Glomerular visceral epithelial cell (primary cell): ENCODE results near the gene LIPG.
"Not testable (repeated sequence)": the region's sequence is repeated elsewhere in the genome, so short reads cannot be mapped to it uniquely, and the experiment has no call there.

Experiments used
- DNase-seq: peaks from one replicate; pipeline ENCODE4 v3.0.0-alpha.2; 2016; ENCODE audit errors: extremely low spot score

The LIPG gene

GRCh38 chr18:49561289-49562193 lies at the start of gene LIPG:
Gene LIPG (plus strand): TSS chr18:49562057. CDS start chr18:49562309, 252 bp downstream.
- DNase-seq, result peak; percentile 85

DNA sequence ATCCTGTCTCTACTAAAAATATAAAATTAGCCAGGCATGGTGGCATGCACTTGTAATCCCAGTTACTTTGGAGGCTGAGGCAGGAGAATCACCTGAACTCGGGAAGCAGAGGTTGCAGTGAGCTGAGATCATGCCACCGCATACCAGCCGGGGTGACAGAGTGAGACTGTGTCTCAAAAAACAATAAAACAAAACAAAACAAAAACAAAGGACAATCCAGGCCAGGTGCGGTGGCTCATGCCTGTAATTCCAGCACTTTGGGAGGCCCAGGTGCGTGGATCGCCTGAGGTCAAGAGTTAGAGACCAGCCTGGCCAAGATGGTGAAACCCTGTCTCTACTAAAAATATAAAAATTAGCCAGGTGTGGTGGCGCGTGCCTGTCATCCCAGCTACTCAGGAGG lies 49.0 kb upstream of the LIPG start:
- DNase-seq, result not testable (repeated sequence)

DNA sequence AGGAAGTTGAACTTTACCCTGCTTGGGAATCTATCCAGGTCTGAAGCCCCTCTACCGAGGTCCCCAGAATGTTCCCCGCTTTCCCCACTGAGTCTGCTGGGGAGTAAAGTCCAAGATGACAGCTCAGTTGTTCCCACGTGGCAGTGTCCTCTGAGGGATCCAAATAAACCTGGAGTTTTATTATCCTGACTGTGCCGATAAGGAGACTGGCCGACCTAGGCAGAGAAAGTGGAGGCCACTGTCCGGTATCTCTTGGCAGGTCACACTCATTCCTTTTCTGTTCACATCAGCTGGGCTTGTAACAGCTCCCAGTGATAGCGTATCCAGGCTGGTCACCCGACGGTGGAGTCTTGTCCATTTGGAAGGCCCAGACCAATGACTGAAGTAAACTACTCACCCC lies 47.3 kb upstream of the LIPG start:
- DNase-seq, result no peak

- DNase-seq, result not testable (repeated sequence)
Measured at GRCh38 chr18:49515003-49515402, 46.9 kb upstream of the LIPG start.

GRCh38 chr18:49515516-49515915 lies 46.3 kb upstream of the LIPG start:
- DNase-seq, result no peak

DNA sequence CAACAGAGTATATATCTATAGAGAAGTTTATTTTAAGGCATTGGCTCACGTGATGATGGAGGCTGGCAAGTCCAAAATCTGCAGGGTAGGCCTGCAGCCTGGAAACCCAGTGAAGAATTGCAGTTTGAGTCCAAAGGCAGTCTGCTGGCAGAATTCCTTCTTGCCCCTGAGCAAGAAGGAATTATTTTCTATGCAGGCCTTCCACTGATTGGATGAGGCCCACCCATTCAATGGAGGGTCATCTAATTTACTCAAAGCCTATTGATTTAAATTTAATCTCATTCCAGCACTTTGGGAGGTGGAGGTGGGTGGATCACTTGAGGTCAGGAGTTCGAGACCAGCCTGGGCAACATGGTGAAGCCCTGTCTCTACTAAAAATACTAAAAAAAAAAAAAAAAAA lies 44.4 kb upstream of the LIPG start:
- no peak for DNase-seq

- DNase-seq, result no peak
Measured at GRCh38 chr18:49519101-49519971, 42.5 kb upstream of the LIPG start.

DNA sequence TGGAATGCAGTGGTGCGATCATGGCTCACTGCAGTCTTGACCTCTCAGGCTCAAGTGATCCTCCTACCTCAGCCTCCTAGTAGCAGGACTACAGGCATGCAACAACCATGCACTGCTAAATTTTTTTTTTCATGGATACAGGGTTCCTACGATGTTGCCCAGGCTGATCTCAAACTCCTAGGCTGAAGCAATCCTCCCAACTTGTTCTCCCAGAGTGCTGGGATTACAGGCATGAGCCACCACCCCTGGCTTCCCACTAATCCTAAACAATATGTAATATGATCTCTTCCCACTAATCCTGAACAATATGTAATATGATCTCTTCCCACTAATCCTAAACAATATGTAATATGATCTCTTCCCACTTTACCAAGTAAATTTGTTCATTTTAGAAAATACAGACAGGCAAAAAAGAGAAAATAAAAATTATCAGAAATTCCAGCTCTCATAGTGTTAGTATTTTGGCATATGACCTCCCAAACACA lies 41.2 kb upstream of the LIPG start:
- no peak for DNase-seq

DNA sequence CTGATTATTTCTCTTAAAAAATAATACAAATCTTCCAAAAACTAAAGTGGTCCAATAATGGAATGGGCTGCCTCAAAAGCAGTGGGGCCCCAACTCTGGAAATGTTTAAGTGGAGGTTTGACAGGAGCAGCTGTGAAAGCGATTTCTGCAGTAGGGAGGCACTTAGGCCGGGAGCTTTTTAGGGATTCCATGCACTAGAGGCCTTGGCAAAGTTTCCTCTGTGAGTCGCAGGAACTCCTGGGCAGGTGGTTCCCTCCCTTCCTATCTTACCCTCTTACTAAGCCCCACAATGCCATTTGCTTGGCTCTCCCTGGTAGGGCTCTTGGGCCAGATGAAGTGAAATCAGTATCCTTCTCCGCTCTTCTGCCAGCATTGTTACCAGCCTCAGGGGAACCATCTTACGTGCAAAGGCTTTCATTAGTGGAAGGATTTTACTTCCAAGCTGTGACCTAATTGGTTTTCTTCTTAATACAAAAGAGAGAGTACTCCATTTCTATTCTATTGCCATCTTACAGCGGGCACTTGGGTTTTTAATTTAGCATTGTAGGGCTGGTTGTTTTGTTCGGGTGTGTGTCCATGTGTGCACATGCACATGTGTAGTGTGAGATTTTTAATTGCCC lies 40.5 kb upstream of the LIPG start:
- no peak for DNase-seq

GRCh38 chr18:49523580-49524093 lies 38.2 kb upstream of the LIPG start:
- not testable (repeated sequence) for DNase-seq

DNA sequence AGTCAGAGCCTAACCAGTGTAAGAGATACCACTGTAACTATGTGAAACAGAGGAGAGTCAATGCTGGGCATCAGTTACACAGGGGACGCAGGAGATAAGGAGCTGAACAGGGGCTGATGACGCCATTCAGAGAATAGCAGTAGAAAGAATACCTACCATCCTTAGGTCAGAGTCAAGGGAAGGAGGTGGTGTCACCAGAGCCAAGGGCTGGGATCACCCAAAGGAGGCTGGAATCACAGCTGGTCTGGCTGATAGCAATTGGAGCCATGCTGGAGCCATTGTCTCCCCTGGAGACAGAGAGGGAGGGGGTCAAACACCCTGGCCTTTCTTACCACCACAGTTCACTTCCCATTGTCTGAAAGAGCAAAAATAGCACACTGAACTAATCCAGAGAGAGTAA lies 37.5 kb upstream of the LIPG start:
- DNase-seq, result no peak

DNA sequence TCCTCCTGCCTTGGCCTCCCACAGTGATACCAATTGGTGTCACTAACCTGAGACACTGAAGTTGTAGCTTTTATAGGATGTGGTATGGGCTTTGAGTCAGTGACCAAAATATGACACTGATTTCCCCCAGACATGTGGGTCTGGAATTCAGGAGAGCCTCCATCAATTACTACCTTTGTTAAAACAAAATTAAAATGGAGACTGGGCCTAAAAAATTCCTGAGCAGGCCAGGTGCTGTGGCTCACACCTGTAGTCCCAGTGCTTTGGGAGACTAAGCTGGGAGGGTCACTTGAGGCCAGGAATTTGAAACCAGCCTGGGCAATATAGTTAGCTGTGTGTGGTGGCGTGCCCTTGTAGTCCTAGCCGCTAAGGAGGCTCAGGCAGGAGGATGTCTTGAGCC lies 36.9 kb upstream of the LIPG start:
- no peak for DNase-seq

GRCh38 chr18:49525981-49526380 lies 35.9 kb upstream of the LIPG start:
- no peak for DNase-seq

- no peak for DNase-seq
Measured at GRCh38 chr18:49527631-49528327, 34.1 kb upstream of the LIPG start.

- no peak for DNase-seq
Measured at GRCh38 chr18:49529596-49529995, 32.3 kb upstream of the LIPG start.

DNA sequence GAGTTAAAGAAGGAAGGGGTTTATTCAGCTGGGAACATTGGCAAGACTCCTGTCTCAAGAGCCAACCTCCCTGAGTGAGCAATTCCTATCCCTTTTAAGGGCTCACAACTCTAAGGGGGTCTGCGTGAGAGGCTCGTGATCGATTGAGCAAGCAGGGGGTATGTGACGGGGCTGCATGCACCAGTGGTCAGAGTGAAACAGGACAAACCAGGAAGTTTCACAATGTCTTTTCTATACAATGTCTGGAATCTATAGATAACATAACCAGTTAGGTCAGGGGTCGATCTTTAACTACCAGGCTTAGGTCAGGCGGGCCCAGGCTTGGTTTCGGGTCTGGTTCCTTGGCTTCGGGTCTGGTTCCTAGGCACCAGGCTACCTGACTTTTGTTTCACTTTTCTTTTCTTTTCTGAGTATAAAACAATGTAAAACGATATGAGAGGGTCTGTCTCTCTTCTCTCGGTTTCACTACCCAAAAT lies 30.1 kb upstream of the LIPG start:
- DNase-seq, result no peak

DNA sequence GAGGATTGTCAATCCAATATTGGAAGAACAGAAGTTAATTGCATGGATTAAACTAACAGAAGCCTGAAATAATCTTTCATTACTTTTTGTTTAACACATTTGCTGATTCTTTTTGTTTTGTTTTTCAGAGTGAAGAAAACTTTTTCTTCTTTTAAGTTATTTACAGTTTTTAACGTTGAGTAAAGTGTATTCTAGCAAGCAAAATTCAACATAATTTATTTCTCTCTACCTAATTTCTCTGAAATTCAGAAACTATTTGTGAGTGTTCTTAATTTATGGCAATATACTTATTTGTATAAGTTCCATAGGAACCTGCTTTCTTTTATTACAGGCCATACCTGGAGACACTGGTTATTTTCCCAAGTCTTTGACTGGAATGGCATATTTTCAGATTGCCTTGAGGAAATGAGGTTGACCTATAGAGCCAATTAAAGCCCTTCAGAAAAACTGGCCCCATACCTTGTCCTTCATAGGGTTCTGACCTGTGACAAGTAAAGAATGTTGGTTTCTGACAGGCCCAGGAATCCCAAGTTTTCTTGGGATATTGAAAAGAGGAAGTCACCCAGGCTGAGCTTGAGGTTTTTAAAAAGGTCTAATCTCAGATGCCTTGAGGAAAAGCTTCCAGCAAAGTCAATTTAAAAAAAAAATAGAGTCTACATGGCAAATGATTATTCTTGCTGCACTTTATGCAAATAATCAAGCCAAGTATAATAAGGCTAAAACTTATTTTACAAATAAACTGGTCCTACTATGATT lies 26.8 kb upstream of the LIPG start:
- DNase-seq, result no peak

DNA sequence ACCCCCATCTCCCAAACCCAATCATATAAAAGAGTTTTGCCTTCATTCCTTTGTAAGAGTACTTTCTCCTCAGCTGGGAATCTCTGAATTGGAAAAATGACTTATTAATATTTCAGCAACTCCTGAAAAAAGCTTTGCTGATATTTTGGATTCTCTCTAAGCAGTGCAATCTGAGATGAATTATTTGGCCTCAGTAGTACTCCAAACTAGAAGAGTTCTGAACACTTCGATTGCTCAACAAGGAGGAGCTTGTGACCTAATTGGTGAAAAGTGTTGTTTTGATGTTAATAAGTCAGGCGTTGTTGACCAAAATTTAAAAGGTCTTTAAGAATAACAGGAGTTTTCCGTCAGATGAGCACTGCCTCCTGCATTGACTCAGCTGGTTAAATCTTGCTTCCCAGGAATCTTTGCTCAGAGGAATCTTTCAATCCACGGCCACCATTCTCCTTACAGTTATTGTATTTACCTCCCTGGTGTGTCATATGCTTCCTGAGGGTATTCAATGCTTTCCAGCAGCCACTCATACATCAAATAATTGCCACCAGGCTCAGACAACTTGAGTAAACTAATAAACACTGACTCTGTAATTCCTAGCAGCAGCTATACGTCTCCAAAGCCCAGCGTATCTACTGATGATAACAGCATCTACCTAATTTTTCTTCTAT lies 24.5 kb upstream of the LIPG start:
- no peak for DNase-seq

- DNase-seq, result no peak
Measured at GRCh38 chr18:49544362-49544761, 17.5 kb upstream of the LIPG start.

- no peak for DNase-seq
Measured at GRCh38 chr18:49546278-49546677, 15.6 kb upstream of the LIPG start.
